BLaER1 treated with 17β-estradiol and CSF1 and Interleukin-3, amounts not matched to agents 10 nM and 100 nM (cell line): Measurements from ENCODE around the gene HIC2.
"Not testable (repeated sequence)": the region's sequence is repeated elsewhere in the genome, so short reads cannot be mapped to it uniquely, and the experiment has no call there.

ENCODE experiments used
- H3K27ac ChIP-seq, 11 experiments: shearing (Covaris generic); formaldehyde crosslinking; 2 replicates each; pipeline ENCODE4 v1.8.1; 2022
- H3K27me3 ChIP-seq, 11 experiments: shearing (Covaris generic); formaldehyde crosslinking; 2 replicates each; pipeline ENCODE4 v1.8.1; 2022
- H3K36me3 ChIP-seq, 11 experiments: shearing (Covaris generic); formaldehyde crosslinking; 2 replicates each; pipeline ENCODE4 v1.8.1; 2022
- H3K4me1 ChIP-seq, 10 experiments: shearing (Covaris generic); formaldehyde crosslinking; 2 replicates each; pipeline ENCODE4 v1.8.1; 2022
- H3K4me2 ChIP-seq, 11 experiments: shearing (Covaris generic); formaldehyde crosslinking; 2 replicates each; pipeline ENCODE4 v1.8.1; 2022
- H3K4me3 ChIP-seq, 10 experiments: shearing (Covaris generic); formaldehyde crosslinking; 2 replicates each; pipeline ENCODE4 v1.8.1; 2022
- H3K9ac ChIP-seq, 11 experiments: shearing (Covaris generic); formaldehyde crosslinking; 2 replicates each; pipeline ENCODE4 v1.8.1; 2022
- H3K9me3 ChIP-seq, 11 experiments: shearing (Covaris generic); formaldehyde crosslinking; replicated peaks in 1 of 11; 2 replicates each; pipeline ENCODE4 v1.8.1; 2022
- H4K20me1 ChIP-seq, 11 experiments: shearing (Covaris generic); formaldehyde crosslinking; 2 replicates each; pipeline ENCODE4 v1.8.1; 2022
- Cebpa-rat ChIP-seq, 11 experiments: shearing (Covaris generic); IDR thresholded peaks; 2 replicates each; pipeline ENCODE4 v1.8.1; 2022

The HIC2 gene

GRCh38 chr22:21451545-21452520 is 34.7 kb downstream of the HIC2 start:
- Histone ChIP-seq H3K9me3 (no peaks in the 10 kb centered on the region), H3K4me2 (peak overlapping the region in 9 of 11 experiments; percentile 49 to 85 (median 81); a peak in 18 of 22 replicates), H3K4me3 (no peak overlapping the region), H3K36me3 (peaks cover 3 to 18% (median 6%) of the 10 kb centered on the region in 11 experiments; a peak in 13 of 22 replicates), H3K27ac (peak overlapping the region in 1 of 11 experiments; percentile 19; a peak in 1 of 22 replicates), H3K27me3 (no peaks in the 10 kb centered on the region), H4K20me1 (peaks cover 26 to 64% (median 52%) of the 10 kb centered on the region in 11 experiments; a peak in 21 of 22 replicates), H3K9ac (peak overlapping the region in 8 of 11 experiments; percentile 15 to 57 (median 30); a peak in 8 of 22 replicates), H3K4me1 (peaks cover 31 to 60% (median 52%) of the 10 kb centered on the region in 10 experiments)
- TF ChIP-seq Cebpa-rat (IDR thresholded peaks at IDR 0.05): no peak

DNA sequence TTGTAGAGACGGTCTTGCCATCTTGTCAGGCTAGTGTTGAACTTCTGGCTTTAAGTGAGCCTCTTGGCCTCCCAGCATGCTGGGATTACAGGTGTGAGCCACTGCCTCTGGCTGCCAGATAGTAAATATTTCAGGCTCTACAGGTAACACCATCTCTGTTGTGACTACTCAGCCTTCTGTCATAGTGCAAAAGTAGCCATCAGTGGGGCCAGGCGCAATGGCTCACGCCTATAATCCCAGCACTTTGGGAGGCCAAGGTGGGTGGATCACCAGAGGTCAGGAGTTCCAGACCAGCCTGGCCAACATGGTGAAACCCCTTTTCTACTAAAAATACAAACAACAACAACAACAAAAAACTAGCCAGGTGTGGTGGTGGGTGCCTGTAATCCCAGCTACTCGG is 35.5 kb downstream of the HIC2 start:
- not testable (repeated sequence) for H3K9ac ChIP-seq, H3K9me3 ChIP-seq, H3K4me3 ChIP-seq, H3K27me3 ChIP-seq, H3K27ac ChIP-seq, H3K4me2 ChIP-seq
- peaks cover 17 to 63% (median 43%) of the 10 kb centered on the region in 11 experiments; a peak in 20 of 22 replicates for H4K20me1 ChIP-seq
- peaks cover 0 to 10% (median 0%) of the 10 kb centered on the region in 11 experiments; a peak in 7 of 22 replicates for H3K36me3 ChIP-seq
- peaks cover 28 to 52% (median 44%) of the 10 kb centered on the region in 10 experiments for H3K4me1 ChIP-seq

DNA sequence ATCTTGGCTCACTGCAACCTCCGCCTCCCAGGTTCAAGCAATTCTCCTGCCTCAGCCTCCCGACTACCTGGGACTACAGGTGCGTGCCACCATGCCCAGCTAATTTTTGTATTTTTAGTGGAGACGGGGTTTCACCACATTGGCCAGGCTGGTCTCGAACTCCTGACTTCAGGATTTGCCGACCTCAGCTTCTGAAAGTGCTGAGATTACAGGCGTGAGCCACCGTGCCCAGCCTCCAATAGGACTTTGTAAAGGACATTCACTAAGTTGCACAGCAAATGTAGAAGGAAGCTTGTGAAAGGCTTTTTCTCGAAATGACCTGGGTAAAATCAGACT is 37.8 kb downstream of the HIC2 start:
- not testable (repeated sequence) for H3K27me3 ChIP-seq, H3K4me3 ChIP-seq, H3K9ac ChIP-seq, H3K27ac ChIP-seq, H3K4me2 ChIP-seq, H3K36me3 ChIP-seq, H3K9me3 ChIP-seq
- Histone ChIP-seq H4K20me1 (peaks cover 7 to 40% (median 25%) of the 10 kb centered on the region in 11 experiments; a peak in 20 of 22 replicates), H3K4me1 (peaks cover 10 to 29% (median 21%) of the 10 kb centered on the region in 10 experiments; a peak in 19 of 20 replicates)

GRCh38 chr22:21455334-21456089 is 38.3 kb downstream of the HIC2 start:
- no peaks in the 10 kb centered on the region for H3K27me3 ChIP-seq
- peaks cover 2 to 35% (median 20%) of the 10 kb centered on the region in 11 experiments; a peak in 19 of 22 replicates for H4K20me1 ChIP-seq
- peaks cover 5 to 24% (median 16%) of the 10 kb centered on the region in 10 experiments; a peak in 19 of 20 replicates for H3K4me1 ChIP-seq
- TF ChIP-seq Cebpa-rat (IDR thresholded peaks at IDR 0.05): no peak
- peaks cover 0 to 4% (median 0%) of the 10 kb centered on the region in 11 experiments; a peak in 1 of 22 replicates for H3K36me3 ChIP-seq
- no peaks in the 10 kb centered on the region for H3K9me3 ChIP-seq
- H3K4me2 ChIP-seq: no peak overlapping the region
- no peak overlapping the region for H3K9ac ChIP-seq
- no peak overlapping the region for H3K27ac ChIP-seq
- H3K4me3 ChIP-seq: no peak overlapping the region

GRCh38 chr22:21457023-21457787 is 40.0 kb downstream of the HIC2 start:
- Histone ChIP-seq H3K4me2 (no peak overlapping the region), H3K9me3 (no peaks in the 10 kb centered on the region)

DNA sequence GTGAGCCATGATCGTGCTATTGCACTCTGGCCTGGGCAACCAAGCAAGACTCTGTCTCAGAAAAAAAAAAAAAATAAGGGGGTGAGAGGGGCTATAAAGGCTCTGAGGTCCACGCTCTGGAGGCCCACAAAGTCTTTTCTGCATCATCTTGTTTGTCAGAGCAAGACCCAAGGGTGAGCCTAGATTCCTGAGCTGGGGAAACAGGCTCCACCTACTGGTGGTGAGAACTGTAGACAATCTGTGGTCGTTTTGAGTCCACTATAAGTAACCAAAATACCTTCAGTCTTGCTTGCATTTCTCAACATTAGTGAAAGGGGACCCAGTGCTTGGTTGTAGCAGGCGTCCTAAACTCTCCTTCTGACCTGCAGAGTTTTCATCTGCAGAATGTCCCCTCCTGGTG is 45.5 kb downstream of the HIC2 start:
- not testable (repeated sequence) for H3K4me3 ChIP-seq, H3K4me2 ChIP-seq, H3K4me1 ChIP-seq, H4K20me1 ChIP-seq, H3K9ac ChIP-seq, H3K27ac ChIP-seq, H3K36me3 ChIP-seq, H3K27me3 ChIP-seq, H3K9me3 ChIP-seq

More at GRCh38 chr22:21457023-21457787, 40.0 kb downstream of the HIC2 start:
- no peak overlapping the region for H3K9ac ChIP-seq
- peaks cover 0 to 23% (median 4%) of the 10 kb centered on the region in 11 experiments; a peak in 4 of 22 replicates for H4K20me1 ChIP-seq
- H3K27ac ChIP-seq: no peak overlapping the region
- no peak for TF ChIP-seq Cebpa-rat (IDR thresholded peaks at IDR 0.05)
- no peak overlapping the region for H3K4me3 ChIP-seq
- no peaks in the 10 kb centered on the region for H3K27me3 ChIP-seq
- H3K4me1 ChIP-seq: peaks cover 0 to 8% (median 0%) of the 10 kb centered on the region in 10 experiments; a peak in 4 of 20 replicates
- peaks cover 0 to 4% (median 0%) of the 10 kb centered on the region in 11 experiments; a peak in 1 of 22 replicates for H3K36me3 ChIP-seq

- H3K27ac ChIP-seq, H3K36me3 ChIP-seq, H3K4me1 ChIP-seq, H3K4me2 ChIP-seq, H3K9ac ChIP-seq, H3K9me3 ChIP-seq, H4K20me1 ChIP-seq: not testable (repeated sequence)
- Histone ChIP-seq H3K4me3 (peak within 1 kb of the TSS in 7 of 10 experiments; percentile 19 to 59 (median 41); a peak in 11 of 20 replicates), H3K27me3 (peaks cover 4 to 10% (median 9%) of the 10 kb centered on the region in 11 experiments; a peak in 17 of 22 replicates)
Measured at GRCh38 chr22:21467337-21468193, 50.4 kb downstream of the HIC2 start, which contains the start of gene TMEM191C. TSS of gene TMEM191C (plus strand) at chr22:21467387. CDS start at chr22:21467460, 73 bp downstream.

- H3K36me3 ChIP-seq, H3K9ac ChIP-seq, H3K9me3 ChIP-seq, H4K20me1 ChIP-seq, H3K4me2 ChIP-seq, H3K4me1 ChIP-seq, H3K27ac ChIP-seq: not testable (repeated sequence)
- peaks cover 4 to 10% (median 9%) of the 10 kb centered on the region in 11 experiments; a peak in 17 of 22 replicates for H3K27me3 ChIP-seq
- peak overlapping the region in 7 of 10 experiments; percentile 19 to 59 (median 41); a peak in 11 of 20 replicates for H3K4me3 ChIP-seq
Measured at GRCh38 chr22:21468194-21469096, 51.3 kb downstream of the HIC2 start.

GRCh38 chr22:21469097-21469994 is 52.2 kb downstream of the HIC2 start:
- H3K27me3 ChIP-seq: peaks cover 4 to 10% (median 9%) of the 10 kb centered on the region in 11 experiments; a peak in 17 of 22 replicates
- not testable (repeated sequence) for H4K20me1 ChIP-seq, H3K9me3 ChIP-seq, H3K36me3 ChIP-seq, H3K27ac ChIP-seq, H3K9ac ChIP-seq, H3K4me1 ChIP-seq, H3K4me2 ChIP-seq, H3K4me3 ChIP-seq

GRCh38 chr22:21472984-21473383 is 55.8 kb downstream of the HIC2 start:
- peaks cover 4 to 10% (median 9%) of the 10 kb centered on the region in 11 experiments; a peak in 17 of 22 replicates for H3K27me3 ChIP-seq
- H3K4me3 ChIP-seq, H4K20me1 ChIP-seq, H3K4me1 ChIP-seq, H3K4me2 ChIP-seq, H3K9ac ChIP-seq, H3K36me3 ChIP-seq, H3K27ac ChIP-seq, H3K9me3 ChIP-seq: not testable (repeated sequence)
